Inflammatory macrophage (primary cell): ENCODE data around the gene RPS6KA5.

ENCODE experiments used
- DNase-seq, 2 donors: peaks; one replicate each; pipeline ENCODE4 v3.0.0-alpha.2; 2020 to 2022

Gene RPS6KA5

GRCh38 chr14:91022622-91023028, 37.8 kb downstream of the RPS6KA5 start:
- DNase-seq, result peak; percentile 35 to 80

- no peak for DNase-seq
These were observed 38.3 kb downstream of the RPS6KA5 start for GRCh38 chr14:91021991-91022621.

- DNase-seq, result no peak
These were observed 39.3 kb downstream of the RPS6KA5 start for GRCh38 chr14:91021115-91021514.

GRCh38 chr14:91019673-91020072, 40.8 kb downstream of the RPS6KA5 start:
- DNase-seq, result no peak

- DNase-seq, result no peak
These were observed 42.0 kb downstream of the RPS6KA5 start for GRCh38 chr14:91018481-91018880.

GRCh38 chr14:91016800-91017410, 43.5 kb downstream of the RPS6KA5 start:
- no peak for DNase-seq

GRCh38 chr14:91015435-91015834, 45.0 kb downstream of the RPS6KA5 start:
- no peak for DNase-seq

- no peak for DNase-seq
These were observed 48.4 kb downstream of the RPS6KA5 start for GRCh38 chr14:91012045-91012444.

- DNase-seq, result no peak
These were observed 50.3 kb downstream of the RPS6KA5 start for GRCh38 chr14:91010153-91010533.

- DNase-seq, result peak; percentile 90 to 99
These were observed 50.8 kb downstream of the RPS6KA5 start for GRCh38 chr14:91009501-91010152.

GRCh38 chr14:91008759-91009409, 51.6 kb downstream of the RPS6KA5 start:
- peak; percentile 75 to 86 for DNase-seq

- no peak for DNase-seq
These were observed 54.7 kb downstream of the RPS6KA5 start for GRCh38 chr14:91005716-91006115.

- DNase-seq, result no peak
These were observed 55.5 kb downstream of the RPS6KA5 start for GRCh38 chr14:91004987-91005386.

- DNase-seq, result no peak
These were observed 61.1 kb downstream of the RPS6KA5 start for GRCh38 chr14:90999299-90999698.

- no peak for DNase-seq
These were observed 63.5 kb downstream of the RPS6KA5 start for GRCh38 chr14:90996967-90997366.

GRCh38 chr14:90995785-90996184, 64.7 kb downstream of the RPS6KA5 start:
- no peak for DNase-seq

- no peak for DNase-seq
These were observed 66.6 kb downstream of the RPS6KA5 start for GRCh38 chr14:90993792-90994191.

- DNase-seq, result no peak
These were observed 68.6 kb downstream of the RPS6KA5 start for GRCh38 chr14:90991690-90992443.

GRCh38 chr14:90990141-90990540, 70.3 kb downstream of the RPS6KA5 start:
- DNase-seq, result no peak

GRCh38 chr14:90987140-90987539, 73.3 kb downstream of the RPS6KA5 start:
- no peak for DNase-seq

- no peak for DNase-seq
These were observed 73.9 kb downstream of the RPS6KA5 start for GRCh38 chr14:90986510-90986909.

GRCh38 chr14:90985601-90986242, 74.7 kb downstream of the RPS6KA5 start:
- no peak for DNase-seq
